Iris pigment epithelial cell (primary cell): ENCODE results near the gene GRID1.

Experiments used
- DNase-seq: peaks from one replicate; pipeline ENCODE4 v3.0.0-alpha.2; 2011; ENCODE audit warnings: low read depth

GRID1 gene

GRCh38 chr10:86168256-86168655, 198.3 kb downstream of the GRID1 start:
- no peak for DNase-seq

GRCh38 chr10:86167762-86168128, 198.8 kb downstream of the GRID1 start:
- no peak for DNase-seq

GRCh38 chr10:86167121-86167761, 199.4 kb downstream of the GRID1 start:
- no peak for DNase-seq

GRCh38 chr10:86165666-86166065, 200.9 kb downstream of the GRID1 start:
- no peak for DNase-seq

GRCh38 chr10:86164960-86165630, 201.5 kb downstream of the GRID1 start:
- no peak for DNase-seq

- DNase-seq: no peak
These were observed 202.3 kb downstream of the GRID1 start for GRCh38 chr10:86164174-86164774.

- DNase-seq: no peak
These were observed 202.9 kb downstream of the GRID1 start for GRCh38 chr10:86163522-86164173.

GRCh38 chr10:86162696-86163400, 203.7 kb downstream of the GRID1 start:
- DNase-seq: no peak

GRCh38 chr10:86162036-86162435, 204.6 kb downstream of the GRID1 start:
- no peak for DNase-seq

- no peak for DNase-seq
These were observed 205.6 kb downstream of the GRID1 start for GRCh38 chr10:86160890-86161585.

GRCh38 chr10:86159797-86160196, 206.8 kb downstream of the GRID1 start:
- no peak for DNase-seq

- no peak for DNase-seq
These were observed 211.3 kb downstream of the GRID1 start for GRCh38 chr10:86155054-86155921.

- no peak for DNase-seq
These were observed 212.8 kb downstream of the GRID1 start for GRCh38 chr10:86153751-86154150.

- DNase-seq: no peak
These were observed 213.7 kb downstream of the GRID1 start for GRCh38 chr10:86152911-86153310.

- DNase-seq: no peak
These were observed 214.2 kb downstream of the GRID1 start for GRCh38 chr10:86152354-86152753.

- no peak for DNase-seq
These were observed 215.0 kb downstream of the GRID1 start for GRCh38 chr10:86151613-86152012.

- DNase-seq: no peak
These were observed 217.3 kb downstream of the GRID1 start for GRCh38 chr10:86149257-86149656.

- DNase-seq: no peak
These were observed 218.5 kb downstream of the GRID1 start for GRCh38 chr10:86148117-86148516.

- DNase-seq: no peak
These were observed 222.3 kb downstream of the GRID1 start for GRCh38 chr10:86144301-86144700.

- no peak for DNase-seq
These were observed 224.7 kb downstream of the GRID1 start for GRCh38 chr10:86141896-86142295.
